Hepatocyte (in vitro differentiated cells): ENCODE results near the gene TPRX2. TPM values are rescaled to one million over a fixed set of nuclear protein-coding genes. Genes with fewer than 3 reads are reported as not detected.

Source experiments
- DNase-seq: peaks from one replicate; pipeline ENCODE4 v3.0.0-alpha.2; 2016; ENCODE audit warnings: low spot score
- H2AFZ ChIP-seq: fragments of 200-600 bp; sonication (generic); 2 replicates; pipeline ENCODE4 v1.6.0; 2016; ENCODE audit warnings: antibody characterized with exemption, mild to moderate bottlenecking
- H3K27ac ChIP-seq: fragments of 200-600 bp; sonication (generic); 2 replicates; pipeline ENCODE4 v1.5.1; 2016; ENCODE audit warnings: mild to moderate bottlenecking
- H3K27me3 ChIP-seq: fragments of 200-600 bp; sonication (generic); 2 replicates; pipeline ENCODE4 v1.6.1; 2016
- H3K36me3 ChIP-seq: fragments of 200-600 bp; sonication (generic); replicated peaks from 2 replicates; pipeline ENCODE4 v1.5.1; 2016; ENCODE audit warnings: low read depth; ENCODE audit not compliant: insufficient read depth
- H3K4me1 ChIP-seq: fragments of 200-600 bp; sonication (generic); 2 replicates; pipeline ENCODE4 v1.5.1; 2016; ENCODE audit warnings: mild to moderate bottlenecking, moderate library complexity; ENCODE audit not compliant: insufficient read depth
- H3K4me2 ChIP-seq: fragments of 200-600 bp; sonication (generic); 2 replicates; pipeline ENCODE4 v1.6.0; 2016
- H3K4me3 ChIP-seq: fragments of 200-600 bp; sonication (generic); 2 replicates; pipeline ENCODE4 v1.5.1; 2016; ENCODE audit warnings: mild to moderate bottlenecking
- H3K79me2 ChIP-seq: fragments of 200-600 bp; sonication (generic); 2 replicates; pipeline ENCODE4 v1.6.0; 2017; ENCODE audit warnings: mild to moderate bottlenecking
- H3K9me2 ChIP-seq: fragments of 200-600 bp; sonication (generic); replicated peaks from 2 replicates; pipeline ENCODE4 v1.6.0; 2017; ENCODE audit warnings: mild to moderate bottlenecking; ENCODE audit not compliant: insufficient read depth
- H3K9me3 ChIP-seq: fragments of 200-600 bp; sonication (generic); 2 replicates; pipeline ENCODE4 v1.5.1; 2016; ENCODE audit warnings: low read depth, mild to moderate bottlenecking
- H4K20me1 ChIP-seq: fragments of 200-600 bp; sonication (generic); 2 replicates; pipeline ENCODE4 v1.6.0; 2016; ENCODE audit warnings: mild to moderate bottlenecking; ENCODE audit not compliant: insufficient read depth, poor library complexity, severe bottlenecking
- EZH2 ChIP-seq: fragments of 200-600 bp; sonication (generic); IDR thresholded peaks from 2 replicates; pipeline ENCODE4 v1.6.1; 2016; ENCODE audit warnings: antibody characterized with exemption, mild to moderate bottlenecking, borderline replicate concordance
- EZH2phosphoT487 ChIP-seq: fragments of 200-600 bp; sonication (generic); IDR thresholded peaks from one replicate; pipeline ENCODE4 v1.6.1; 2018; ENCODE audit warnings: antibody characterized with exemption, mild to moderate bottlenecking, low read depth, moderate library complexity; ENCODE audit not compliant: unreplicated experiment, severe bottlenecking
- WGBS: methylation state at CpG from one replicate; pipeline ENCODE4 v1.1.6; 2016; ENCODE audit warnings: low lambda C conversion rate; ENCODE audit errors: missing lambda C conversion rate; 5-methylcytosine and 5-hydroxymethylcytosine counted together
- polyA plus RNA-seq: library from polyadenylated mRNA; unstranded; fragments of >200 nt; fragmentation: Nextera tagmentation; extraction: Ambion mirVana; gene quantifications from 2 replicates; pipeline ENCODE4 v1.2.1, GENCODE V29; 2016
- total RNA-seq: library from RNA; depleted of rRNA; stranded (reverse); fragments of >200 nt; gene quantifications from 2 replicates; pipeline ENCODE4 v1.2.3, GENCODE V29; 2014
- TF ChIP-seq, protein P1 (sequence below): fragments of 200-600 bp; sonication (generic); IDR thresholded peaks from 2 replicates; pipeline ENCODE4 v1.5.1; 2016; ENCODE audit warnings: antibody characterized with exemption, mild to moderate bottlenecking; ENCODE audit not compliant: poor library complexity

Gene TPRX2
- total and polyA plus RNA-seq, 2 experiments from 2014 or later: not detected

DNA sequence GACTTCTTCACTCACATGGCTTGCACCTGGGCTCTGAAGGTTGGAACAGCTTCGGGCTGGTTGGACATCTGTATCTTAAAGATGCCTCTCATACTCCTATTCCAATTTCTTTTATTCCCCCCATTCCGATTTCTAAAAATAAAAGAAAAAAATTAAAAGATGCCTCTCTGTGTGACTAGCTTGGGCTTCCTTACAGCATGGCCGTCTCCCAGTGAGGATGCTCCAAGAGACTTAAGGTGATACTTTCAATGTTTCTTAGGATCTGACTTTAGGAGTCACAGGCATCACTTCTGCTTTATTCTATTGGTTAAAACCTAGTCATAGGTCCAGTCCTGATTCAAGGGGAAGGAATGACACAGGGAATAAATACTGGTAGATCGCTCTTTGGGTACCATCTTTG, 37.0 kb downstream of the TPRX2 start:
- H3K4me1 ChIP-seq: peaks cover 13% of the 10 kb centered on the region
- TF ChIP-seq EZH2 (no peak), EZH2phosphoT487 (no peak)
- TF ChIP-seq, protein P1, sequence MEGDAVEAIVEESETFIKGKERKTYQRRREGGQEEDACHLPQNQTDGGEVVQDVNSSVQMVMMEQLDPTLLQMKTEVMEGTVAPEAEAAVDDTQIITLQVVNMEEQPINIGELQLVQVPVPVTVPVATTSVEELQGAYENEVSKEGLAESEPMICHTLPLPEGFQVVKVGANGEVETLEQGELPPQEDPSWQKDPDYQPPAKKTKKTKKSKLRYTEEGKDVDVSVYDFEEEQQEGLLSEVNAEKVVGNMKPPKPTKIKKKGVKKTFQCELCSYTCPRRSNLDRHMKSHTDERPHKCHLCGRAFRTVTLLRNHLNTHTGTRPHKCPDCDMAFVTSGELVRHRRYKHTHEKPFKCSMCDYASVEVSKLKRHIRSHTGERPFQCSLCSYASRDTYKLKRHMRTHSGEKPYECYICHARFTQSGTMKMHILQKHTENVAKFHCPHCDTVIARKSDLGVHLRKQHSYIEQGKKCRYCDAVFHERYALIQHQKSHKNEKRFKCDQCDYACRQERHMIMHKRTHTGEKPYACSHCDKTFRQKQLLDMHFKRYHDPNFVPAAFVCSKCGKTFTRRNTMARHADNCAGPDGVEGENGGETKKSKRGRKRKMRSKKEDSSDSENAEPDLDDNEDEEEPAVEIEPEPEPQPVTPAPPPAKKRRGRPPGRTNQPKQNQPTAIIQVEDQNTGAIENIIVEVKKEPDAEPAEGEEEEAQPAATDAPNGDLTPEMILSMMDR: no peak
- DNase-seq: no peak
- H3K4me2 ChIP-seq: no peak overlapping the region
- no peaks in the 10 kb centered on the region for H3K9me3 ChIP-seq
- 92% methylated on average over 4 of the region's 4 CpGs for WGBS
- H3K36me3 ChIP-seq: no peaks in the 10 kb centered on the region
- no peaks in the 10 kb centered on the region for H3K27me3 ChIP-seq
- H3K9me2 ChIP-seq: no peaks in the 10 kb centered on the region
- H4K20me1 ChIP-seq: no peaks in the 10 kb centered on the region
- H3K4me3 ChIP-seq: no peak overlapping the region
- no peak overlapping the region for H2AFZ ChIP-seq
- H3K27ac ChIP-seq: peak overlapping the region; percentile 61
- no peaks in the 10 kb centered on the region for H3K79me2 ChIP-seq

DNA sequence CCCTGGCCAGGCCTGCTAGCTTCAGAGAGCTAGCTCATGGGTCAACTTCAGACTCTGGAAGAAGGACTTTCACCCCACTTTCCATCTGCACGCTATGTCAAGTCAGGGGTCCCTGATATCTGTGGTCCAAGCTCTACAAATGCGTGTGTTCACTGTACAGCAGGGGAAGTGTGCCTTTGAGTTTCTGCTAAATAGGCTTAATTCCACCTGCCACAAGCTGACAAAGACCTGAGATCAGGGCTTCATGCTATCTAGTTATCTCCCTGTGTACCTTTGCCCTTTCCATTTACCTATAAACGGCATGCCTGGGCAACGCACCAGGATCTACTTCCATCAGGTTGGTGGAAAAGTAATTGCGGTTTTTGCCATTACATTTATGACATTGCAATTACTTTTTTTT, 37.7 kb downstream of the TPRX2 start:
- Histone ChIP-seq H3K79me2 (no peaks in the 10 kb centered on the region), H3K9me2 (no peaks in the 10 kb centered on the region), H3K4me1 (peaks cover 6% of the 10 kb centered on the region), H3K27me3 (no peaks in the 10 kb centered on the region), H4K20me1 (no peaks in the 10 kb centered on the region), H3K36me3 (no peaks in the 10 kb centered on the region), H3K27ac (peak overlapping the region; percentile 61), H2AFZ (no peak overlapping the region), H3K9me3 (no peaks in the 10 kb centered on the region), H3K4me3 (no peak overlapping the region), H3K4me2 (no peak overlapping the region)
- WGBS: 67% methylated on average over 5 of the region's 5 CpGs
- TF ChIP-seq, protein P1: no peak
- TF ChIP-seq EZH2phosphoT487: no peak
- no peak for TF ChIP-seq EZH2
- peak; percentile 32 for DNase-seq

DNA sequence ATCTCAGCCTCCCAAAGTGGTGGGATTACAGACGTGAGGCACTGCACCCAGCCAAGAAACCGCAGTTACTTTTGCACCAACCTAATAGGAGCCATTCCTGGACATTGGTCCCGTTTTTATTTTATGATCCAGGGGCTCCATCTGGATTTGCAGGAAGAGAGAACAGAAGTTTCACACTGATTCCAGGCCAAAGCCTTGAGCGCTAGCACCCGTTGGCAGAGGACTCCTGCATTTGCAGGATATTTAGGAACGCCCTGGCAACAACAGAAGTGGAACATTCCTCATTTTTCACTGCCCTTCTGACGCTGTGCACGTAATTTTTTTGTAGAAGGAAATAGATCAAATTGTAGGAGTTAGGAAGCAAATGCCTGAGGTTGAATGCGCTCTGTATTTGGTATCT, 38.8 kb downstream of the TPRX2 start:
- no peak for DNase-seq
- no peak overlapping the region for H3K4me3 ChIP-seq
- 83% methylated on average over 9 of the region's 9 CpGs for WGBS
- H3K4me2 ChIP-seq: no peak overlapping the region
- H3K79me2 ChIP-seq: no peaks in the 10 kb centered on the region
- H3K27me3 ChIP-seq: no peaks in the 10 kb centered on the region
- no peak overlapping the region for H2AFZ ChIP-seq
- H3K4me1 ChIP-seq: no peaks in the 10 kb centered on the region
- no peaks in the 10 kb centered on the region for H3K36me3 ChIP-seq
- H3K27ac ChIP-seq: no peak overlapping the region
- no peaks in the 10 kb centered on the region for H3K9me2 ChIP-seq
- no peaks in the 10 kb centered on the region for H4K20me1 ChIP-seq
- TF ChIP-seq EZH2: no peak
- no peak for TF ChIP-seq EZH2phosphoT487
- TF ChIP-seq, protein P1: no peak
- H3K9me3 ChIP-seq: no peaks in the 10 kb centered on the region

DNA sequence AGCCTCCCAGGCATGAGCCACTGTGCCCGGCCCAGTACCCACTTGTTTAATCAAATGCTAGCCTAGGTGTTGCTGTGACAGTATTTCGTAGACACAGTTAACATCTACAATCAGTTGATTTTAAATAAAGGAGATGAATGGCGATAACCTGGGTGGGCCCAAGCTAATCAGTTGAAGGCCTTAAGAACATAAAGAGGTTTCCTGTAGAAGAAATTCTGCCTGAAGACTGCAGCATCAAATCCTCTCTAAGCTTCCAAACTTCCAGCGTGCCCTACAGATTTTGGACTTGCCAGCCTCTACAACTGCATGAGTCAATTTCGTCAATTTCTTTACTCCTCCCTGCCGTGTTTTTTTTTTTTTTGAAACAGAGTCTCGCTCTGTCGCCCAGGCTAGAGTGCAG, 40.3 kb downstream of the TPRX2 start:
- WGBS: 90% methylated on average over 8 of the region's 8 CpGs
- Histone ChIP-seq H2AFZ (no peak overlapping the region), H3K9me3 (no peaks in the 10 kb centered on the region), H3K4me1 (no peaks in the 10 kb centered on the region), H3K36me3 (no peaks in the 10 kb centered on the region), H3K4me3 (no peak overlapping the region), H4K20me1 (no peaks in the 10 kb centered on the region), H3K4me2 (no peak overlapping the region), H3K27ac (no peak overlapping the region), H3K9me2 (no peaks in the 10 kb centered on the region), H3K79me2 (no peaks in the 10 kb centered on the region), H3K27me3 (no peaks in the 10 kb centered on the region)
- TF ChIP-seq EZH2phosphoT487 (no peak), EZH2 (no peak)
- TF ChIP-seq, protein P1: no peak
- no peak for DNase-seq
